Liver (tissue), 9 donors: ENCODE data around the gene CACNA1D. TPM values are rescaled to one million over a fixed set of nuclear protein-coding genes. Genes with fewer than 3 reads are reported as not detected.

Source experiments
- DNase-seq: peaks from one replicate; pipeline ENCODE4 v3.0.0-alpha.2; 2017; ENCODE audit warnings: low spot score
- H3K27ac ChIP-seq, 2 donors: one replicate each; pipeline ENCODE4 v1.7.0; 2013; ENCODE audit warnings: inconsistent platforms in 2 of 2, low read length in 2 of 2, control low read depth in 1 of 2, low read depth in 1 of 2, mild to moderate bottlenecking in 1 of 2
- H3K27me3 ChIP-seq, 4 donors: one replicate each; pipeline versions ENCODE4 v1.6.1 to v1.7.0; 2013; ENCODE audit warnings: low read length in 3 of 4, inconsistent platforms in 1 of 4, mild to moderate bottlenecking in 1 of 4, moderate library complexity in 1 of 4; ENCODE audit not compliant: control insufficient read depth in 4 of 4, insufficient read depth in 4 of 4
- H3K36me3 ChIP-seq, 4 donors: one replicate each; pipeline versions ENCODE4 v1.6.1 to v1.7.0; 2013; ENCODE audit warnings: low read length in 3 of 4, mild to moderate bottlenecking in 3 of 4, low read depth in 1 of 4, moderate library complexity in 1 of 4; ENCODE audit not compliant: control insufficient read depth in 4 of 4, insufficient read depth in 3 of 4
- H3K4me1 ChIP-seq, 4 donors: one replicate each; pipeline versions ENCODE4 v1.6.1 to v1.7.0; 2013; ENCODE audit warnings: low read length in 3 of 4, mild to moderate bottlenecking in 3 of 4, moderate library complexity in 1 of 4; ENCODE audit not compliant: control insufficient read depth in 4 of 4, insufficient read depth in 4 of 4
- H3K4me3 ChIP-seq, 3 donors: one replicate each; pipeline versions ENCODE4 v1.6.1 to v1.7.0; 2013; ENCODE audit warnings: low read length in 3 of 3, control low read depth in 1 of 3, low read depth in 1 of 3, mild to moderate bottlenecking in 1 of 3
- H3K9ac ChIP-seq, 2 donors: one replicate each; pipeline ENCODE4 v1.7.0; 2013; ENCODE audit warnings: low read length in 2 of 2, mild to moderate bottlenecking in 2 of 2, moderate library complexity in 2 of 2, control low read depth in 1 of 2, low read depth in 1 of 2
- H3K9me3 ChIP-seq, 4 donors: one replicate each; pipeline versions ENCODE4 v1.6.1 to v1.7.0; 2013; ENCODE audit warnings: low read length in 3 of 4; ENCODE audit not compliant: control insufficient read depth in 4 of 4
- ATF3 ChIP-seq: IDR thresholded peaks from 2 replicates; pipeline ENCODE4 v1.6.1; 2016; ENCODE audit warnings: antibody characterized with exemption
- CTCF ChIP-seq: fragments of 150-350 bp; IDR thresholded peaks from 2 replicates; pipeline ENCODE4 v1.5.1; 2017; ENCODE audit warnings: improper control_type of control experiment, low read depth, low read length; ENCODE audit not compliant: missing input control
- EGR1 ChIP-seq, 2 donors: IDR thresholded peaks; 2 replicates each; pipeline ENCODE4 v1.6.1; 2016 to 2018; ENCODE audit warnings: antibody characterized with exemption in 2 of 2, low read depth in 2 of 2
- FOXA1 ChIP-seq: IDR thresholded peaks from 2 replicates; pipeline ENCODE4 v1.6.1; 2016; ENCODE audit warnings: antibody characterized with exemption
- FOXA2 ChIP-seq: IDR thresholded peaks from 2 replicates; pipeline ENCODE4 v1.6.1; 2016; ENCODE audit warnings: antibody characterized with exemption
- HNF4A ChIP-seq, 2 donors: conservative IDR thresholded peaks; 2 replicates each; pipeline ENCODE4 v1.6.1; 2016; ENCODE audit warnings: antibody characterized with exemption in 2 of 2, mild to moderate bottlenecking in 2 of 2
- HNF4G ChIP-seq: IDR thresholded peaks from 2 replicates; pipeline ENCODE4 v1.6.1; 2016; ENCODE audit warnings: antibody characterized with exemption
- JUND ChIP-seq, 2 donors: IDR thresholded peaks; 2 replicates each; pipeline ENCODE4 v1.6.1; 2016; ENCODE audit warnings: antibody characterized with exemption in 2 of 2
- MAX ChIP-seq: IDR thresholded peaks from 2 replicates; pipeline ENCODE4 v1.6.1; 2016; ENCODE audit warnings: antibody characterized with exemption
- NR2F2 ChIP-seq: IDR thresholded peaks from 2 replicates; pipeline ENCODE4 v1.6.1; 2016; ENCODE audit warnings: antibody characterized with exemption
- RAD21 ChIP-seq, 2 donors: IDR thresholded peaks; 2 replicates each; pipeline ENCODE4 v1.6.1; 2016; ENCODE audit warnings: antibody characterized with exemption in 2 of 2, mild to moderate bottlenecking in 2 of 2
- REST ChIP-seq: IDR thresholded peaks from 2 replicates; pipeline ENCODE4 v1.6.1; 2016; ENCODE audit warnings: antibody characterized with exemption, mild to moderate bottlenecking
- RXRA ChIP-seq, 2 donors: IDR thresholded peaks; 2 replicates each; pipeline ENCODE4 v1.6.1; 2017 to 2018; ENCODE audit warnings: antibody characterized with exemption in 2 of 2, mild to moderate bottlenecking in 1 of 2
- SP1 ChIP-seq: IDR thresholded peaks from 2 replicates; pipeline ENCODE4 v1.6.1; 2018; ENCODE audit warnings: antibody characterized with exemption, mild to moderate bottlenecking
- TAF1 ChIP-seq: conservative IDR thresholded peaks from 2 replicates; pipeline ENCODE4 v1.6.1; 2016; ENCODE audit warnings: antibody characterized with exemption, mild to moderate bottlenecking
- ZBTB33 ChIP-seq: IDR thresholded peaks from 2 replicates; pipeline ENCODE4 v1.6.1; 2016; ENCODE audit warnings: antibody characterized with exemption
- WGBS: extraction: QIAGEN DNeasy Blood & Tissue Kit; methylation state at CpG from one replicate; pipeline ENCODE4 v1.1.7; 2013; 5-methylcytosine and 5-hydroxymethylcytosine counted together
- polyA plus RNA-seq, 2 donors: library from polyadenylated mRNA; stranded (reverse) in 1 of 2; unstranded in 1 of 2; fragments of 200-250 nt in 1 of 2; fragments of >200 nt in 1 of 2; fragmentation: Nextera tagmentation in 1 of 2; extraction: Ambion mirVana in 1 of 2; gene quantifications; one replicate each; pipeline versions ENCODE4 v1.2.1 to v1.2.3, GENCODE V29; 2013 to 2015
- total RNA-seq, 2 donors: library from RNA; depleted of rRNA; stranded (reverse); fragments of >200 nt; gene quantifications; one replicate each; pipeline ENCODE4 v1.2.3, GENCODE V29; 2014
- donor health status: healthy.
- donor health status: healthy.
- donor health status: healthy.
- donor health status: healthy.
- donor health status: healthy.

CACNA1D gene
- total and polyA plus RNA-seq, 4 donors, result 1.8 to 18.9 (median 3.4) TPM

- Histone ChIP-seq H3K36me3 (no peaks in the 10 kb centered on the region), H3K4me3 (no peak overlapping the region), H3K4me1 (peaks cover 6 to 31% (median 23%) of the 10 kb centered on the region in 4 donors), H3K9ac (no peak overlapping the region), H3K27me3 (no peaks in the 10 kb centered on the region), H3K27ac (no peak overlapping the region), H3K9me3 (no peaks in the 10 kb centered on the region)
- WGBS, result 78% methylated on average over 10 of the region's 10 CpGs
- no peak for DNase-seq
- no peak for TF ChIP-seq SP1
- TF ChIP-seq ZBTB33, result no peak
- no peak for TF ChIP-seq RAD21 (IDR thresholded peaks at IDR 0.05)
- TF ChIP-seq RXRA (IDR thresholded peaks at IDR 0.05), result no peak
- TF ChIP-seq CTCF, result no peak
- TF ChIP-seq FOXA2, result no peak
- TF ChIP-seq FOXA1, result no peak
- no peak for TF ChIP-seq HNF4G
Measured at GRCh38 chr3:53773611-53774368, 279.4 kb downstream of the CACNA1D start.

- no peaks in the 10 kb centered on the region for H3K36me3 ChIP-seq
- DNase-seq, result no peak
- no peaks in the 10 kb centered on the region for H3K9me3 ChIP-seq
- no peaks in the 10 kb centered on the region for H3K27me3 ChIP-seq
- no peak overlapping the region for H3K27ac ChIP-seq
- no peak for TF ChIP-seq NR2F2
- peak in 1 of 2 donors; percentile 25 for TF ChIP-seq JUND (IDR thresholded peaks at IDR 0.05)
- peak in 1 of 2 donors; percentile 23 for TF ChIP-seq HNF4A (conservative IDR thresholded peaks at IDR 0.05)
- no peak for TF ChIP-seq MAX
- peaks cover 6 to 31% (median 23%) of the 10 kb centered on the region in 4 donors for H3K4me1 ChIP-seq
- 39% methylated on average over 8 of the region's 8 CpGs for WGBS
- no peak overlapping the region for H3K9ac ChIP-seq
- H3K4me3 ChIP-seq, result no peak overlapping the region
Measured at GRCh38 chr3:53774414-53774813, 280.0 kb downstream of the CACNA1D start.

GRCh38 chr3:53775018-53775417 lies 280.6 kb downstream of the CACNA1D start:
- no peaks in the 10 kb centered on the region for H3K9me3 ChIP-seq
- WGBS, result 88% methylated on average over 5 of the region's 5 CpGs
- no peaks in the 10 kb centered on the region for H3K36me3 ChIP-seq
- DNase-seq, result no peak
- TF ChIP-seq SP1, result no peak
- no peak for TF ChIP-seq TAF1
- TF ChIP-seq JUND (IDR thresholded peaks at IDR 0.05), result no peak
- TF ChIP-seq FOXA2, result no peak
- TF ChIP-seq EGR1 (IDR thresholded peaks at IDR 0.05; ENCODE audit: low read depth in 2 of 2), result no peak
- TF ChIP-seq HNF4A (conservative IDR thresholded peaks at IDR 0.05), result no peak
- TF ChIP-seq HNF4G, result no peak
- TF ChIP-seq REST, result no peak
- TF ChIP-seq CTCF, result no peak
- no peak for TF ChIP-seq MAX
- no peak for TF ChIP-seq NR2F2
- TF ChIP-seq FOXA1, result no peak
- TF ChIP-seq ATF3, result no peak
- H3K27ac ChIP-seq, result no peak overlapping the region
- H3K27me3 ChIP-seq, result no peaks in the 10 kb centered on the region
- H3K4me3 ChIP-seq, result no peak overlapping the region
- no peak overlapping the region for H3K9ac ChIP-seq
- peaks cover 6 to 31% (median 23%) of the 10 kb centered on the region in 4 donors for H3K4me1 ChIP-seq
